ENCODE measurements around the gene HS3ST3B1.

HS3ST3B1 gene

GRCh38 chr17:14359163-14360020, 58.5 kb downstream of the HS3ST3B1 start:
- peak; percentile 73 for DNase-seq

GRCh38 chr17:14360856-14361255, 60.0 kb downstream of the HS3ST3B1 start:
- DNase-seq: no peak

DNA sequence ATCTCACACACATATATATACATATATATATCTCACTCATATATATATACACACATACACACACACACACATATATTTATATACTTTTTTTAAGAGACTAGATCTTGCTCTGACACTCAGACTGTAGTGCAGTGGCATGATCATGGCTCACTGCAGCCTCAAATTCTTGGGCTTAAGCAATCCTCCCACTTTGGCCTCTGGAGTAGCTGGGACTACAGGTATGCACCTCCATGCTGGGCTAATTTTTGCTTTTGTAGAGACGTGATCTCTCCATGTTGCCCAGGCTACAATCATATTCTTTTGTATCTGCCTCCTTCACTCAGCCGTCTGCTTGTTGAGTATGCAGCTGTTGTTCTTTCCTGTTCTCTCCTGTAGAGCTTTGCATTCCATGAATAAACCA, 60.6 kb downstream of the HS3ST3B1 start:
- no peak for DNase-seq

- no peak for DNase-seq
Observed at GRCh38 chr17:14361945-14362508, 61.1 kb downstream of the HS3ST3B1 start.

DNA sequence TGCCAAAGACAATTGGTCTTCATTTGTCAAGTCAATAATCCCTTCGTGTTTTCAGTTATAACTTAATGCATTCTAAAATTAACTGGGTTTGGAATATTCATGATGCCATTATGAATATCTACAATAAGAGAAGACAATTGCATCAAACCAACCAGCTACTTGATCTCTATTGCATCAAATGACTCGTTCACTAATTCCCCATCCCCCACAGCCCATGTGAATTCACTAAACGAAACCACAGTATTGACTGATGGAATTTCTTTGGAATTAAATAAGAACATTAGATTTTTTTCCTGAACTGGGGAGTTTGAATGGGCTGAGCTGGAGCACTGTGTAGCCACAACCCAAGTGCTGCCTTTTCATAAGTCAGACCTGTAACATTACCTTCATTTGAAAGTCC, 65.3 kb downstream of the HS3ST3B1 start:
- DNase-seq: no peak

- DNase-seq: no peak
Observed at GRCh38 chr17:14372461-14372860, 71.6 kb downstream of the HS3ST3B1 start.

DNA sequence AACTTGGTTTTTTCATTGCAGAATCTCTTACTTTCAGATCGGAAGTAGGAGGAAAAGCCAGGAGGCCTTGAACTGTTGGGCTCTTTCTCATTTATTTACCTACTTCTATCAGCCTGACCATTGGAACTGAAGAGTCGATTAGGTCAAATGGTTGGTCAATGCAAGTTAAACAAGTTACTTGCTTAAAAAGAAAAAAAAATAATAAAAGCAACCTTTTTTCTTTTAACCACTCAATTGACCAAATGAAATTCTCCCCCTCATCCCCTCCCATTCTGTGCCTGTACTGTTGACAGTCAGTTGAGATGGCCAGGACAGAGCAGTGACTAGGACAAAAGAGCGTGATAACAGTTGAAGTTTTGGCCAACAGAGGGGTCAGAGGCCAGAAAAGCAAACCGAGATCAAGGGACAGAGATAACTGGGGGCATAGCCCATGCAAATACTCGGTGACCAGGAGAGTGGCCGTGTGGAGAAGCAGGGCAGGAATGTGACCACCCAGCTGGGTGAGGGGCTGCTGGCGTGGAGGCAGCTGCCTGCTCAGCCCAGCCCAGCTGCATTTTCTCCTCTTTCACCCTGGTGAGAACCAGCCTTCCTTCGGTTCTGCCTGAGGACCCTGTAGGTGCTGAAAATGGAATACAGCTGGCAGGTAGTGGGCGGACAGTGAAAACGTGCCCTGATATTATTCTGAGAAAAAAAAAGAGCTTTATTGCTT, 72.2 kb downstream of the HS3ST3B1 start:
- no peak for DNase-seq

DNA sequence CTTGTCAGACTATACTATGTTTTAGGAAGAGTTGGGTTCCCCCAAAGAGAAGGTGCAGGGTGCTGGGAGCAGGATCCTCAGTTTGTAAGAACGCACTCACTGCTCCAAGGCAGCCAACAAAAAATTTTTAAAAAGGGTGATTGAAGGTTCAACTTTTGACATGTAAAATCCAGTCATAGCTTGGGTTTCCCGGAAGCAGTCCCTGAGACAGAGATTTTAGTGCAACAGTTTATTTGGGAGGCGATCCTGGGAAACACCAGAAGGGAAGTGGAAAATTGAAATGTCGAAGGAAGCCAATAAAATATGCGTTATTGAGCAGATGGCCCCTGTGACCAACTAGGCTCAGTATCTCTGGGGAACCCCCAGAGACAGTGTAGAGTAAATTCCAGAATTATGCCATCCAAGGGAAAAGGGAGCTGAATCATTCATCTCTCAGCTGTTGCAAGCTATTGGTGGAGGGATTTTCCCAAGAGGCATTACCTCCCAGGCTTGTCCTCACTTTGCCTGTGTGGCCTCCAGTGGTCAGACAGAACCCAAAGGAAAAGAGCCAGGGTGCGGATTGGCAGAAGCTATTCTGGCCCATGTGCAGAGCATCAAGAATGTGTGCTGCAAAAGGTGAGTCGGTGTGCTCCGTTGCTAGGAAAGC, 72.9 kb downstream of the HS3ST3B1 start:
- DNase-seq: no peak

- no peak for DNase-seq
Observed at GRCh38 chr17:14374268-14374667, 73.4 kb downstream of the HS3ST3B1 start.

GRCh38 chr17:14376666-14377065, 75.8 kb downstream of the HS3ST3B1 start:
- no peak for DNase-seq

DNA sequence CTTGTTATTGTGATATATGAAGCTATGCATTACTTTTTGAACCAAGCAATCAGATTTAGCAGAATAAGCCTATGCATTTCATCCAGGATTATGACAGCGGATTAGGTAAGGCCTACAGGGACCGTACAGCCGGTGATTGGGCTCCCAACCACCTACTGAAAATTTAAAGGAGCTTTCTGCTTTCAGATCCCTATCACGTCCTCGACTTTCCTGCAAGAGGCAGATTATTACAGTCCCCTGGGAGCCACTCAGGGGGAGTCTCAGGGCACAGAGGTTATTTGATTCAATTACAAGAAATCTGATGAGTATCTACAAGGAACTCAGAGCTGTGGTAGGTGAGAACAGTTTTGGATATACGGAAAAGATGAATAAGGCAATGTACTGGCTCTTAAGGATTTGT, 80.7 kb downstream of the HS3ST3B1 start:
- DNase-seq: no peak

DNA sequence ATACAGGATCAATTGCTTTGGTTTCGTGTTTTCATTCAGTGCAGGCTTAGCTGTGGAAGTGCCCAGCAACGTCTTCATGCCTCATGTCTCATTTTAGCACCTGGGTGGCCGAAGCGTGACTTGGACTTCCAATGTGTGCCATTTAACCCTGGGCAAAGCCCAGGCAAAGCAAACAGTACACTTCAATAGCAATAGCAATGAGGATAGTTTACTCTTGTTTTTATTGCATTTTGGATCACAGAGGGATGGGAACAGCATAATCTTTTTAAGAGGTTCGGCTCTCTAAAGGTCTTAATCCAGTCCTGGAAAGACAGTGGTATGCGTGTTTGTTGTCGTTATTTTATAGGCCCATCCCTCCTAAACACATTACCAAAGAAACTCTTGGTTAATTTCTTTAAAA, 86.2 kb downstream of the HS3ST3B1 start:
- no peak for DNase-seq

DNA sequence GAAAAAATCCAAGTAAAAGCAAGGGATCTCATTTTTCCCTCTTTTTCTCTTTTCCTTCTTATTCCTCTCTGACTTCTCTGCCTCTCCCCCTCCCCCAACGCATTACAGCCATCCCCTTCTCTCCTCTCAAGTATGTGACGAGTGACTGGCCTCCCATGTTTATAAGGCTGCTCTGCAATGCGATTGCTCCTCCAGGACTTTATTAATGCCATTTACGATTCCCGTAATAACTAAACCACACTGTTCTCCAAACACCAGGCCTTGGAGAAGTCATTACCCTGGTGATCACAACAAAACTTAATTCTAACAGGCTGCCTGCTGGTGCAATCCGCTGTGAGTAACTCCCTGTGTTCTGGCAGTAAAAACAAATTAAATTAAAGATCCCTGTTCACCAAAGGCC, 88.8 kb downstream of the HS3ST3B1 start:
- no peak for DNase-seq

- DNase-seq: no peak
Observed at GRCh38 chr17:14393723-14394122, 92.8 kb downstream of the HS3ST3B1 start.

DNA sequence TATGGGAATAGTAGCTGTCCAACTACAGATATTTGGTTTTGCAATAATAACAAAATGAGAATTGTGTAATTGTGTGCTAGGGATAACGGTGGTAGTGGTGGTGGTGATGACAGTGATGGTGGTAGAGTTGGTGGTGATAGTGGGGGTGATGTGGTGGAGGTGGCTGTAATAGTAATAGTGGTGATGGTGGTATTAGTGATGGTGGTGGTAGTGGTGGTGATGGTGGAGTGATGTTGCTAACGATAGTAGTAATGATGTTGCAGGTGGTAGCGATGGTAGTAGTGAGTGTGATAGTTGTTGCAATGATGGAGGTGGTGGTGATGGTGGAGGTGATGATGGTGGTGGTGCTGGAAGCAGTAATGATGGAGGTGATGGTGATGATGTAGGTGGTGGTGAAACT, 94.4 kb downstream of the HS3ST3B1 start:
- DNase-seq: no peak

GRCh38 chr17:14396547-14396946, 95.7 kb downstream of the HS3ST3B1 start:
- DNase-seq: no peak

GRCh38 chr17:14398766-14399165, 97.9 kb downstream of the HS3ST3B1 start:
- no peak for DNase-seq
